Cardiac muscle cell (in vitro differentiated cells and primary cell): ENCODE data around the gene PPP1R3F. TPM values are rescaled to one million over a fixed set of nuclear protein-coding genes. Genes with fewer than 3 reads are reported as not detected.

Source experiments
- DNase-seq, 2 donors: peaks; one replicate each; pipeline versions ENCODE4 v3.0.0 to v3.0.0-alpha.2; 2010 to 2017; ENCODE audit warnings: low read depth in 1 of 2, low spot score in 1 of 2
- H3K27ac ChIP-seq: fragments of 200-600 bp; sonication (generic); 2 replicates; pipeline ENCODE4 v1.5.1; 2016
- H3K27me3 ChIP-seq: fragments of 200-600 bp; sonication (generic); 2 replicates; pipeline ENCODE4 v1.6.0; 2016; ENCODE audit warnings: control low read depth
- H3K36me3 ChIP-seq: fragments of 200-600 bp; sonication (generic); 2 replicates; pipeline ENCODE4 v1.5.1; 2016; ENCODE audit warnings: control low read depth
- H3K4me1 ChIP-seq: fragments of 200-600 bp; sonication (generic); 2 replicates; pipeline ENCODE4 v1.8.1; 2017; ENCODE audit warnings: low read depth, mild to moderate bottlenecking, mixed run types
- H3K4me3 ChIP-seq: fragments of 200-600 bp; sonication (generic); 2 replicates; pipeline ENCODE4 v1.5.1; 2016; ENCODE audit warnings: mild to moderate bottlenecking
- H3K9me3 ChIP-seq: fragments of 200-600 bp; sonication (generic); 2 replicates; pipeline ENCODE4 v1.5.1; 2017; ENCODE audit warnings: low read depth, mild to moderate bottlenecking, control low read depth
- CTCF ChIP-seq: IDR thresholded peaks from 2 replicates; pipeline ENCODE4 v1.5.1; 2012; ENCODE audit warnings: low read depth, mild to moderate bottlenecking, low read length
- polyA plus RNA-seq: library from polyadenylated mRNA; unstranded; fragments of >200 nt; fragmentation: Nextera tagmentation; extraction: Ambion mirVana; gene quantifications from 2 replicates; pipeline ENCODE4 v1.2.1, GENCODE V29; 2016
- total RNA-seq: library from RNA; depleted of rRNA; stranded (reverse); fragments of >200 nt; gene quantifications from 2 replicates; pipeline ENCODE4 v1.2.3, GENCODE V29; 2016

The PPP1R3F gene
- total and polyA plus RNA-seq, 2 experiments from 2014 or later = 24.4 to 32.6 TPM

- DNase-seq = no peak
- Histone ChIP-seq H3K4me3 (no peak overlapping the region), H3K9me3 (no peaks in the 10 kb centered on the region), H3K27me3 (no peaks in the 10 kb centered on the region), H3K4me1 (no peaks in the 10 kb centered on the region), H3K36me3 (no peaks in the 10 kb centered on the region), H3K27ac (no peak overlapping the region)
- no peak for TF ChIP-seq CTCF
Observed at GRCh38 chrX:49284212-49284611, 14.6 kb downstream of the PPP1R3F start.

GRCh38 chrX:49286136-49286535 lies 16.5 kb downstream of the PPP1R3F start:
- no peaks in the 10 kb centered on the region for H3K9me3 ChIP-seq
- no peaks in the 10 kb centered on the region for H3K36me3 ChIP-seq
- no peak for DNase-seq
- H3K4me1 ChIP-seq = no peaks in the 10 kb centered on the region
- no peak for TF ChIP-seq CTCF
- no peak overlapping the region for H3K27ac ChIP-seq
- no peaks in the 10 kb centered on the region for H3K27me3 ChIP-seq
- no peak overlapping the region for H3K4me3 ChIP-seq

GRCh38 chrX:49286581-49286980 lies 17.0 kb downstream of the PPP1R3F start:
- no peak overlapping the region for H3K4me3 ChIP-seq
- no peaks in the 10 kb centered on the region for H3K9me3 ChIP-seq
- H3K27me3 ChIP-seq = no peaks in the 10 kb centered on the region
- no peak for DNase-seq
- H3K27ac ChIP-seq = no peak overlapping the region
- H3K36me3 ChIP-seq = no peaks in the 10 kb centered on the region
- TF ChIP-seq CTCF = no peak
- no peaks in the 10 kb centered on the region for H3K4me1 ChIP-seq

- H3K27ac ChIP-seq = no peak overlapping the region
- H3K27me3 ChIP-seq = no peaks in the 10 kb centered on the region
- no peaks in the 10 kb centered on the region for H3K4me1 ChIP-seq
- TF ChIP-seq CTCF = no peak
- no peaks in the 10 kb centered on the region for H3K36me3 ChIP-seq
- DNase-seq = no peak
- H3K4me3 ChIP-seq = no peak overlapping the region
- no peaks in the 10 kb centered on the region for H3K9me3 ChIP-seq
Observed at GRCh38 chrX:49287665-49288064, 18.1 kb downstream of the PPP1R3F start.

- no peak for DNase-seq
- Histone ChIP-seq H3K4me3 (no peak overlapping the region), H3K27me3 (no peaks in the 10 kb centered on the region), H3K27ac (no peak overlapping the region), H3K4me1 (no peaks in the 10 kb centered on the region), H3K36me3 (no peaks in the 10 kb centered on the region), H3K9me3 (no peaks in the 10 kb centered on the region)
- TF ChIP-seq CTCF = no peak
Observed at GRCh38 chrX:49290215-49290614, 20.6 kb downstream of the PPP1R3F start.

- Histone ChIP-seq H3K4me1 (no peaks in the 10 kb centered on the region), H3K4me3 (no peak overlapping the region), H3K27me3 (no peaks in the 10 kb centered on the region), H3K27ac (no peak overlapping the region), H3K36me3 (no peaks in the 10 kb centered on the region), H3K9me3 (no peaks in the 10 kb centered on the region)
- peak; percentile 61 to 70 for DNase-seq
- peak; percentile 64 for TF ChIP-seq CTCF
Observed at GRCh38 chrX:49291615-49292337, 22.2 kb downstream of the PPP1R3F start.
